HepG2 (cell line): ENCODE measurements around the gene BTF3L4. TPM values are rescaled to one million over a fixed set of nuclear protein-coding genes. Genes with fewer than 3 reads are reported as not detected.

Source experiments
- ATAC-seq: fragments of 200-7000 bp; cut with Tn5 transposase; 3 replicates; pipeline ENCODE4 v1.9.1; 2020; ENCODE audit warnings: mild to moderate bottlenecking, moderate library complexity
- BruUV-seq: library from RNA; stranded (reverse); fragments of 400-500 nt; replicated peaks from 2 replicates; lab custom pipeline; 2021; lab: Mats Ljungman, UMichigan
- CTCF ChIA-PET: fragments of 300-600 bp; formaldehyde crosslinking; extraction: SDS; loops from one replicate; lab custom pipeline; 2021; ENCODE audit warnings: low total read pairs, inconsistent platforms, low intra/inter-chr PET ratio; lab: Yijun Ruan, JAX
- POLR2A ChIA-PET: fragments of 350-600 bp; sonication (Branson Sonifier 250); formaldehyde crosslinking; loops from one replicate; lab custom pipeline; 2020; ENCODE audit warnings: antibody characterized with exemption, inconsistent platforms; lab: Yijun Ruan, JAX
- DNase-seq: peaks from one replicate; pipeline ENCODE4 v3.0.0-alpha.2; 2015; ENCODE audit warnings: low spot score
- FAIRE-seq: peaks from 3 replicates; lab custom pipeline; 2011; peaks lifted over from hg19 to GRCh38; lab: Jason Lieb, UNC
- H2AFZ ChIP-seq: one replicate; pipeline ENCODE4 v1.6.1; 2011; ENCODE audit warnings: low read length, inconsistent platforms
- H3K27ac ChIP-seq: fragments of 300-600 bp; 3 replicates; pipeline ENCODE4 v1.8.0; 2011; ENCODE audit warnings: mixed run types, mild to moderate bottlenecking, mixed read lengths, low read length, inconsistent platforms; ENCODE audit not compliant: insufficient read depth; ENCODE audit errors: extremely low read length
- H3K27me3 ChIP-seq, 2 experiments: fragments of 200-600 bp in 1 of 2; 2 replicates in 1 of 2; 3 replicates in 1 of 2; pipeline versions ENCODE4 v1.6.0 to v1.8.0; 2011; ENCODE audit warnings: low read length in 2 of 2, mild to moderate bottlenecking in 2 of 2, moderate library complexity in 2 of 2, inconsistent platforms in 1 of 2; ENCODE audit not compliant: insufficient read depth in 2 of 2, control insufficient read depth in 1 of 2
- H3K36me3 ChIP-seq, 2 experiments: fragments of 200-600 bp in 1 of 2; replicated peaks in 1 of 2; 2 replicates in 1 of 2; 3 replicates in 1 of 2; pipeline versions ENCODE4 v1.5.1 to v1.8.0; 2011; ENCODE audit warnings: low read length in 2 of 2, inconsistent platforms in 1 of 2; ENCODE audit not compliant: insufficient read depth in 2 of 2, control insufficient read depth in 1 of 2
- H3K4me1 ChIP-seq: 2 replicates; pipeline ENCODE4 v1.5.1; 2012; ENCODE audit warnings: low read length, inconsistent platforms; ENCODE audit not compliant: insufficient read depth
- H3K4me2 ChIP-seq: 2 replicates; pipeline ENCODE4 v1.6.0; 2011; ENCODE audit warnings: low read depth, low read length, inconsistent platforms
- H3K4me3 ChIP-seq, 3 experiments: fragments of 200-600 bp in 1 of 3; sonication (generic), shearing (Covaris generic) in 1 of 3; replicated peaks in 1 of 3; 2 replicates each; pipeline ENCODE4 v1.5.1; 2011 to 2016; ENCODE audit warnings: low read length in 3 of 3, inconsistent platforms in 2 of 3, low read depth in 2 of 3, mild to moderate bottlenecking in 2 of 3, control low read depth in 1 of 3, mixed read lengths in 1 of 3; ENCODE audit not compliant: insufficient read depth in 1 of 3
- H3K79me2 ChIP-seq: one replicate; pipeline ENCODE4 v1.6.1; 2011; ENCODE audit warnings: low read length, inconsistent platforms; ENCODE audit not compliant: insufficient read depth
- H3K9ac ChIP-seq: 2 replicates; pipeline ENCODE4 v1.6.0; 2011; ENCODE audit warnings: mild to moderate bottlenecking, low read depth, low read length, inconsistent platforms; ENCODE audit not compliant: insufficient read depth
- H3K9me3 ChIP-seq: 2 replicates; pipeline ENCODE4 v1.5.1; 2012; ENCODE audit warnings: mild to moderate bottlenecking, low read length
- H4K20me1 ChIP-seq: 2 replicates; pipeline ENCODE4 v1.6.0; 2011; ENCODE audit warnings: inconsistent platforms, mild to moderate bottlenecking, low read length, moderate library complexity; ENCODE audit not compliant: insufficient read depth
- CERS6 ChIP-seq: sonication (generic); formaldehyde crosslinking; IDR thresholded peaks from 2 replicates; pipeline ENCODE4 v1.5.0; 2020; ENCODE audit warnings: missing genetic modification reagents
- KDM4B ChIP-seq: sonication (generic); formaldehyde crosslinking; IDR thresholded peaks from 2 replicates; pipeline ENCODE4 v1.4.0; 2020; ENCODE audit warnings: missing genetic modification reagents
- KMT2A ChIP-seq: sonication (generic); formaldehyde crosslinking; IDR thresholded peaks from 2 replicates; pipeline ENCODE4 v1.4.0; 2020; ENCODE audit warnings: missing genetic modification reagents
- MLXIP ChIP-seq: sonication (generic); formaldehyde crosslinking; IDR thresholded peaks from 2 replicates; pipeline ENCODE4 v1.9.0; 2021; ENCODE audit warnings: missing genetic modification reagents, borderline replicate concordance
- NCOR1 ChIP-seq: fragments of 200-600 bp; sonication (generic); IDR thresholded peaks from 2 replicates; pipeline ENCODE4 v1.7.0; 2017; ENCODE audit warnings: antibody characterized with exemption, low read length, borderline replicate concordance
- NFE2L2 ChIP-seq: fragments of 150-350 bp; IDR thresholded peaks from 2 replicates; pipeline ENCODE4 v1.6.1; 2014; ENCODE audit warnings: low read length
- NKX3-1 ChIP-seq: sonication (generic); formaldehyde crosslinking; IDR thresholded peaks from 2 replicates; pipeline ENCODE4 v1.5.0; 2020; ENCODE audit warnings: missing genetic modification reagents
- YEATS4 ChIP-seq: sonication (generic); formaldehyde crosslinking; IDR thresholded peaks from 2 replicates; pipeline ENCODE4 v1.4.0; 2020; ENCODE audit warnings: missing genetic modification reagents, borderline replicate concordance
- ZFP37 ChIP-seq: sonication (generic); formaldehyde crosslinking; IDR thresholded peaks from 2 replicates; pipeline ENCODE4 v1.4.0; 2020; ENCODE audit warnings: missing genetic modification reagents, borderline replicate concordance
- ZFP82 ChIP-seq: sonication (generic); formaldehyde crosslinking; IDR thresholded peaks from 2 replicates; pipeline ENCODE4 v1.5.1; 2020; ENCODE audit warnings: mild to moderate bottlenecking, missing genetic modification reagents, borderline replicate concordance
- ZNF773 ChIP-seq: sonication (generic); formaldehyde crosslinking; IDR thresholded peaks from 2 replicates; pipeline ENCODE4 v1.4.0; 2020; ENCODE audit warnings: missing genetic modification reagents, borderline replicate concordance
- WGBS: methylation state at CpG from one replicate; pipeline ENCODE4 v1.1.6; 2017; ENCODE audit warnings: low lambda C conversion rate; 5-methylcytosine and 5-hydroxymethylcytosine counted together
- in situ Hi-C: cut with HindIII; loops from 2 replicates; pipeline ENCODE4 v1.10.0; 2017; ENCODE audit warnings: low pct_unique_long_range_greater_than_20kb; ENCODE audit not compliant: extremely low pct_ligation_motif_present
- intact Hi-C: fragments of 100-400 bp; cut with micrococcal nuclease; formaldehyde crosslinking; loops from one replicate; pipeline ENCODE4 v1.10.0; 2022; ENCODE audit not compliant: unreplicated experiment
- polyA plus RNA-seq, 8 experiments: library from polyadenylated mRNA; depleted of rRNA in 3 of 8; stranded (reverse) in 7 of 8; unstranded in 1 of 8; fragments of >200 nt; fragmentation: Illumina TruSeq in 4 of 8; extraction: Trizol in 4 of 8; gene quantifications; 2 replicates each; pipeline versions ENCODE4 v1.2.1 to v1.2.3, GENCODE V29; 2011 to 2016; ENCODE audit warnings: low read depth in 4 of 8, missing spikeins in 1 of 8, mixed read lengths in 1 of 8; ENCODE audit not compliant: insufficient read depth in 1 of 8
- total RNA-seq, 5 experiments: library from RNA; depleted of rRNA; stranded (reverse); fragments of >200 nt; fragmentation: Illumina TruSeq; extraction: Trizol; gene quantifications; 2 replicates each; pipeline ENCODE4 v1.2.3, GENCODE V29; 2016; ENCODE audit warnings: low read depth in 1 of 5
- TF ChIP-seq, protein P1 (sequence below): sonication (generic); formaldehyde crosslinking; IDR thresholded peaks from 2 replicates; pipeline ENCODE4 v1.5.1; 2020; ENCODE audit warnings: mild to moderate bottlenecking, missing genetic modification reagents, moderate library complexity
- TF ChIP-seq, protein P2 (sequence below): sonication (generic); formaldehyde crosslinking; IDR thresholded peaks from 2 replicates; pipeline ENCODE4 v1.4.0; 2020; ENCODE audit warnings: mild to moderate bottlenecking, missing genetic modification reagents

Gene BTF3L4
- total and polyA plus RNA-seq, 2 of the 13 experiments (the other 11 are each of a cell fraction or from before 2014, with no cell fraction given): 59.0 to 74.3 TPM

GRCh38 chr1:52057876-52058415 is 1.9 kb downstream of the BTF3L4 start:
- TF ChIP-seq ZFP37 (no peak), NFE2L2 (no peak), ZFP82 (CRISPR knock-in tag) (no peak), ZNF773 (no peak), NKX3-1 (CRISPR knock-in tag) (no peak), NCOR1 (no peak), YEATS4 (CRISPR knock-in tag) (no peak), CERS6 (no peak), KMT2A (CRISPR knock-in tag) (no peak), KDM4B (no peak), MLXIP (CRISPR knock-in tag) (no peak)
- TF ChIP-seq, protein P1, sequence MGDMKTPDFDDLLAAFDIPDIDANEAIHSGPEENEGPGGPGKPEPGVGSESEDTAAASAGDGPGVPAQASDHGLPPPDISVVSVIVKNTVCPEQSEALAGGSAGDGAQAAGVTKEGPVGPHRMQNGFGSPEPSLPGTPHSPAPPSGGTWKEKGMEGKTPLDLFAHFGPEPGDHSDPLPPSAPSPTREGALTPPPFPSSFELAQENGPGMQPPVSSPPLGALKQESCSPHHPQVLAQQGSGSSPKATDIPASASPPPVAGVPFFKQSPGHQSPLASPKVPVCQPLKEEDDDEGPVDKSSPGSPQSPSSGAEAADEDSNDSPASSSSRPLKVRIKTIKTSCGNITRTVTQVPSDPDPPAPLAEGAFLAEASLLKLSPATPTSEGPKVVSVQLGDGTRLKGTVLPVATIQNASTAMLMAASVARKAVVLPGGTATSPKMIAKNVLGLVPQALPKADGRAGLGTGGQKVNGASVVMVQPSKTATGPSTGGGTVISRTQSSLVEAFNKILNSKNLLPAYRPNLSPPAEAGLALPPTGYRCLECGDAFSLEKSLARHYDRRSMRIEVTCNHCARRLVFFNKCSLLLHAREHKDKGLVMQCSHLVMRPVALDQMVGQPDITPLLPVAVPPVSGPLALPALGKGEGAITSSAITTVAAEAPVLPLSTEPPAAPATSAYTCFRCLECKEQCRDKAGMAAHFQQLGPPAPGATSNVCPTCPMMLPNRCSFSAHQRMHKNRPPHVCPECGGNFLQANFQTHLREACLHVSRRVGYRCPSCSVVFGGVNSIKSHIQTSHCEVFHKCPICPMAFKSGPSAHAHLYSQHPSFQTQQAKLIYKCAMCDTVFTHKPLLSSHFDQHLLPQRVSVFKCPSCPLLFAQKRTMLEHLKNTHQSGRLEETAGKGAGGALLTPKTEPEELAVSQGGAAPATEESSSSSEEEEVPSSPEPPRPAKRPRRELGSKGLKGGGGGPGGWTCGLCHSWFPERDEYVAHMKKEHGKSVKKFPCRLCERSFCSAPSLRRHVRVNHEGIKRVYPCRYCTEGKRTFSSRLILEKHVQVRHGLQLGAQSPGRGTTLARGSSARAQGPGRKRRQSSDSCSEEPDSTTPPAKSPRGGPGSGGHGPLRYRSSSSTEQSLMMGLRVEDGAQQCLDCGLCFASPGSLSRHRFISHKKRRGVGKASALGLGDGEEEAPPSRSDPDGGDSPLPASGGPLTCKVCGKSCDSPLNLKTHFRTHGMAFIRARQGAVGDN (CRISPR knock-in tag): no peak
- TF ChIP-seq, protein P2, sequence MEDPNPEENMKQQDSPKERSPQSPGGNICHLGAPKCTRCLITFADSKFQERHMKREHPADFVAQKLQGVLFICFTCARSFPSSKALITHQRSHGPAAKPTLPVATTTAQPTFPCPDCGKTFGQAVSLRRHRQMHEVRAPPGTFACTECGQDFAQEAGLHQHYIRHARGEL (CRISPR knock-in tag): no peak
- Histone ChIP-seq H3K9ac (peak overlapping the region; percentile 88), H3K9me3 (no peaks in the 10 kb centered on the region), H2AFZ (no peak overlapping the region), H3K4me2 (peak overlapping the region; percentile 81), H3K36me3 (peaks cover 10 to 23% of the 10 kb centered on the region in 2 experiments), H4K20me1 (peaks cover 26% of the 10 kb centered on the region), H3K27me3 (no peaks in the 10 kb centered on the region; a peak in 1 of 5 replicates), H3K79me2 (peaks cover 76% of the 10 kb centered on the region), H3K4me3 (peak overlapping the region; percentile 85 to 89 (median 87); a peak in 5 of 6 replicates), H3K4me1 (peaks cover 47% of the 10 kb centered on the region), H3K27ac (no peak overlapping the region)
- ChIA-PET POLR2A (interaction anchor here (2.3 to 5.3 kb wide), 2 partner anchors 15 to 22 kb away, joined by 7 to 80 read pairs; no protein-coding TSS in a partner anchor), CTCF (no interaction called here)
- ATAC-seq (no peak), FAIRE-seq (no peak), DNase-seq (no peak)
- in situ Hi-C loops: no loop called here
- 100% methylated on average over 1 of the region's 1 CpG for WGBS
- BruUV-seq: no TSS peak
- intact Hi-C loops: no loop called here
